Mesodermal cell (in vitro differentiated cells): Measurements from ENCODE around the gene METTL25B.

Experiments used
- H3K27ac ChIP-seq: 2 replicates; pipeline ENCODE4 v1.7.0; 2013; ENCODE audit warnings: mild to moderate bottlenecking, low read depth, low read length, moderate library complexity; ENCODE audit not compliant: severe bottlenecking
- H3K36me3 ChIP-seq: 2 replicates; pipeline ENCODE4 v1.7.1; 2013; ENCODE audit warnings: mild to moderate bottlenecking, low read length, moderate library complexity; ENCODE audit not compliant: control insufficient read depth, insufficient read depth
- H3K4me1 ChIP-seq: one replicate; pipeline ENCODE4 v1.7.1; 2013; ENCODE audit warnings: mild to moderate bottlenecking, low read length; ENCODE audit not compliant: insufficient read depth, control insufficient read depth, poor library complexity, severe bottlenecking
- H3K4me3 ChIP-seq: 2 replicates; pipeline ENCODE4 v1.7.0; 2013; ENCODE audit warnings: low read length, control low read depth, mild to moderate bottlenecking; ENCODE audit not compliant: insufficient read depth, poor library complexity, severe bottlenecking; ENCODE audit errors: extremely low read depth
- H3K9me3 ChIP-seq: 2 replicates; pipeline ENCODE4 v1.7.1; 2013; ENCODE audit warnings: mild to moderate bottlenecking, low read length, moderate library complexity; ENCODE audit not compliant: control insufficient read depth
- WGBS, 2 experiments: methylation state at CpG; one replicate each; pipeline ENCODE4 v1.1.5; 2013; ENCODE audit warnings: missing lambda C conversion rate in 2 of 2; ENCODE audit not compliant: insufficient coverage in 2 of 2; 5-methylcytosine and 5-hydroxymethylcytosine counted together

Gene METTL25B

DNA sequence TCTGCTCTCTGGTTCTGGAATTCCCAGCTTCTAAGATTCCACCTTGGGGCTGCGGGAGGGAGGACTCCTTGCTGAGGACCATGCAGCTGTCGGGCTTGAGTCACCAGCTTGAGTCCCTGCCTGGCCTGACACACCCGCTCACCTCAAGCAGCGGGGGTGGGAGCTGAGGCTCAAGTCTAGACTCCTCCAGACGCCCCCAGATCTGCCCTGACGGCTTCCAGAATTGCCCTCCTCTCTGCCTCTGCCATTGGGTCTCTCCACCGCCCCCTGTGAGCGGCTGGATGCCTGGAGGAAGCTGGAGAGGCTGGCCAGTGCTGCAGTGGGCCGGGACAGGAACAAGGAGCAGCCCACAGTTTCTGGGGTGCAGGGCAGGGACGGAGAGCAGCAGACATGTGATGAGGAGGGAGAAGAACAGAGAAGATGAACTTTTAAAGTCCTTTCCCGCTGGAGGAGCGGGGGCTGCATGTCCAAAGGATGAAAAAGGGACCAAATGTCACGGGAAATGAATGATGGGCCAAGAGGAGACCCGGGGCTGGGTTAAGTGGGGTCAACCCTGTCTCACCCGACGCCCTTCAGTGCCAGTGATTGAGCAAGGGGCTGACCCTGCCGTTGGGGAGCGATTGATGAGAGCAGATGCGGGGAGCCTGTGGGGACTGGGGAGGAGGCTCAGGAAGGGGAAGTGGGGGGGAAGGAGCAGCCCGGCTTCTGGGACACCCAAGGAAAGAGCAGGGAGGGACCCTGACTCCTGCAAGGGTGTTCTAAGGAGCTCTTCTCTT, 36.4 kb upstream of the METTL25B start:
- Histone ChIP-seq H3K27ac (peak overlapping the region; percentile 76), H3K36me3 (no peaks in the 10 kb centered on the region), H3K9me3 (no peaks in the 10 kb centered on the region), H3K4me1 (peaks cover 46% of the 10 kb centered on the region), H3K4me3 (no peak overlapping the region)
- 16 to 22% methylated on average over 15 to 16 of the region's 20 CpGs for WGBS, 2 experiments

DNA sequence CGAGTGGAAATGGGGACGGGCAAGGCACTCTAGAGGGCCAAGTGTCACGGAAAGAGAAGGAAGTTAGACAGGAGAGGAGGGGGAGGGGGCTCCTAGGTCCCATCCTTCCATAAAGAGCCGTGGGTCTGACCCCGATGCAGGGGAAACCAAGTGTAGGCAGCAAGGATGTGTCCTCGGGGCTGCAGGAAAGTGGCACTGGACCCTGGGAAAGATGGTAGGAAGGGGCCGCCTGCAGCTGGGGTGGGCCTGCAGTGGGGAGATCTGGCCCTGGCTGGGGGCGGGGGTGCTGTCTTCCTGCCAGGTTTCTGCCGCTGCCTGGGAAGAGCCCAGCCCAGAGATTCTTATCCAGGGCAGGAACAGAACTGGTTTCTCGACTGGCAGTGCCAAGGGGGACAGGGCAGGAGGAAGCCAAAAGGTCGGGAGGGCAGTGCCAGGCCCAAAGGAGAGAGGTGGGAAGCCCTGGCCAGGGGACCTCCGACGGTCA, 35.8 kb upstream of the METTL25B start:
- Histone ChIP-seq H3K9me3 (no peaks in the 10 kb centered on the region), H3K36me3 (no peaks in the 10 kb centered on the region), H3K4me1 (peaks cover 46% of the 10 kb centered on the region), H3K27ac (peak overlapping the region; percentile 76), H3K4me3 (no peak overlapping the region)
- WGBS, 2 experiments, result 9 to 10% methylated on average over 11 to 12 of the region's 13 CpGs

DNA sequence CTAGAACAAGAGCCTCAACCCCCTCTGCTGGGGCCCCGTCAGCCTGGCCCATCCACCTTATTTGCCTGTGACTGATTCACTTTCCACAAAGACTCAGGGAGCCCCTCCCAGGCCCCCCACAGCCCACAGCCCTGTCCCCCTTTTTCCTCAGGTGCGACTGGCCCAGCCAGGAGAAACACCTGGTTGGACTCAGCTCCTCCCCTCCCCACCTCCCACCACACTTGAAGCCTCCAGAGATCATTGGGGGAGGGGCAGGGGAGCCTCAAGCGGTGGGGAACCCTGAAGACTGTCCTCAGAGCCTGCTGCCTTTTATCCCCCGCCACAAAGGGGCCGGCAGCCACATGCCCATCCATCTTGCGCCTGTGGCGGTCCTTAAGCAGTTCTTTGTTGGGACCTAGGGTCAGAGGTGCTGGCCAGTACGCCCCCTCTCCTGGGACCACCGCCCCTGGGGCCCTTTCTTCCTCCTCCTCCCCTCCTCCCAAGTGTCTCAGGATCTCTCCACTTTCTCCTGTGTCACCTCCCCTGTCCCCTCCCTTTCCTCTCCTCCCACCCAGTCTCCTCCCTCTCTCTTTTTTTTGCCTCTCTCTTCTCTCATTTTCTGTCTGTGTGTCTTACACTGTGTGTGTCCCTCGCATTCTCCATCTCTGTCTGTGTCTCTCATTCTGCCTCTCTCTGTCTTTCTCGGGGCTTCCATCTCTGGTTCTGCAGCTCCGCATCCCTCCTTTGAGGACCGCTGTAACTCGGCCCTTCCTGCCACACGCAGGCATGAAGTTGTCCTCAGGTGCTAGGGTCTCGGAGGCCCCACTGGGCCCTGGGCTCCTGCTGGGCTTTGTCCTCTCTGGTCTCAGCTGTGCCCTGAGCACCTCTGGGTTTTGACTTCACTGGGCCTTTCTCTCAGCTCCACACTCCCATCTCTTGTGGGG, 35.1 kb upstream of the METTL25B start:
- Histone ChIP-seq H3K9me3 (no peaks in the 10 kb centered on the region), H3K36me3 (peaks cover 6% of the 10 kb centered on the region), H3K4me1 (peaks cover 46% of the 10 kb centered on the region), H3K27ac (peak overlapping the region; percentile 76), H3K4me3 (no peak overlapping the region)
- 11 to 12% methylated on average over 14 to 16 of the region's 16 CpGs for WGBS, 2 experiments

DNA sequence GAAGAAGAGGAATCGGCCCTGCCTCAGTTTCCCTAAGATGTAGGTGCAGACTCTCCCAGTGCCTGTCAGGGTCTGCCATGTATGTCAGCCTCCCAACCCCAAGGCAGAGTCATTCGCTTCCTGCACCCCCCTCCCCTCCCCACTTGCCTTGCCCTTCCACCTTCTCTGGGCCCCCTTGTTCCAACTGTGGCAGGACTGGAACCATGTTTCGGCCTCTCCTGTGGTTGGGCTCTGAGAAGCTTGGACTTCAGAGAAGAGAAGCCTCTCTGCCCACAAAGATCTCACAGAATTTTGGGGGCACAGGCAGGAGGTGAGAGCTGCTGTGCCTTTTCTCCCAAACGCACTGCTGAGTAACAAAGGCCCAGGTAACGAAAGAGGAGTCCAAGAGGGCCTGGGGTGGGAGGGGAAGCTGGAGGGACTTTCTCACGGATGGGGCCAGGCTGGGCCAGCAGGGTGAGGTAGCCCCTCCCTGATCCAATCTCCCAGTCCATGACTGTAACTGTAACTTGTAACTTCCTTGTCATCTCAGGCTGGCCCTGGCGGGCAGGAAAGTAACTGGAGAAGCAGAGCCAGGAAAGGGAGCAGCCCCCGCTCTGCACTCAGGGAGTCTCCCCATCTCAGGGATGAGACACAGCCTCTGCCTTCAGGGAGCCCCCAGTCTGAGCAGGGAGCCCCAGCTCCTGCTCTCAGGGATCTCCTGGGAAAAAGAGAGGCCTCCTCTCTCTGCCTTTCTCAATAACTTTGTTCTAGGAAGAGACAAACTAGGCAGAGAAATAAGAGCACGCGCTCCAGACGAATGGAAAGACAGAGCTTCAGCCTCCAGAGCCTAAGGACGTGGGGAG, 34.2 kb upstream of the METTL25B start:
- 46 to 49% methylated on average over 8 to 11 of the region's 12 CpGs for WGBS, 2 experiments
- Histone ChIP-seq H3K9me3 (no peaks in the 10 kb centered on the region), H3K36me3 (peaks cover 14% of the 10 kb centered on the region), H3K4me1 (peaks cover 46% of the 10 kb centered on the region), H3K27ac (peak overlapping the region; percentile 76), H3K4me3 (no peak overlapping the region)

DNA sequence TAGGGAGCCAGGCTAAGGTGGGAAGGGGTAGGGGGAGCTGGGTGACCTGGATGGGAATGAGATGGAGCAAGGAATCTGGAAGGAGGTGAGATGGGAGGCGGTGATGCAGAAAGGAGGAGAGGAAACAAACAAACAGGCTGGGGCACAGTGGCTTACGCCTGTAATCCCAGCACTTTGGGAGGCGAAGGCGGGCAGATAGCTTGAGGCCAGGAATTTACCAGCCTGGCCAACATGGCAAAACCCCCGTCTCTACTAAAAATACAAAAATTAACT, 33.6 kb upstream of the METTL25B start:
- H3K4me1 ChIP-seq, result peaks cover 46% of the 10 kb centered on the region
- H3K27ac ChIP-seq, result peak overlapping the region; percentile 76
- H3K4me3 ChIP-seq, result no peak overlapping the region
- 66 to 73% methylated on average over 4 to 5 of the region's 5 CpGs for WGBS, 2 experiments
- peaks cover 20% of the 10 kb centered on the region for H3K36me3 ChIP-seq
- no peaks in the 10 kb centered on the region for H3K9me3 ChIP-seq

DNA sequence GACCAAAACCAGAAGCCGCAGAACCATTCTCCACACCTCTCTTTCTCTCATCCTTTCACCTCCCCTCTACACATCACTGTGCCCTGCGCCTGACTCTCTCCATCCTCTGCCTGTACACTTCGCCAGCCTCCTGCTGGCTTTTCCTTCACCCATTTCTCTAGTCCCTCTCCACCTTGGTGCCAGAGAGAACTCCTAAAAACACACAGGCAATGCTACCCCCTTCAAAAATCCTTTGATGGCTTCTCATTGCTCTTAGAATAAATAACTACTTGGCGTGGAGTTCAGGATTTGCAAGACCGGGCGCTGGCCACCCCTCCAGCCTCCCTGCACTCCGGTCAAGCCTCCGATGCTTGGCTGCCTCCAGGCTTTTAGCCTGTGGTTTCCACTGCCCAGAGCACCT, 31.5 kb upstream of the METTL25B start:
- WGBS, 2 experiments, result 95 to 100% methylated on average over 8 of the region's 8 CpGs
- H3K9me3 ChIP-seq, result no peaks in the 10 kb centered on the region

DNA sequence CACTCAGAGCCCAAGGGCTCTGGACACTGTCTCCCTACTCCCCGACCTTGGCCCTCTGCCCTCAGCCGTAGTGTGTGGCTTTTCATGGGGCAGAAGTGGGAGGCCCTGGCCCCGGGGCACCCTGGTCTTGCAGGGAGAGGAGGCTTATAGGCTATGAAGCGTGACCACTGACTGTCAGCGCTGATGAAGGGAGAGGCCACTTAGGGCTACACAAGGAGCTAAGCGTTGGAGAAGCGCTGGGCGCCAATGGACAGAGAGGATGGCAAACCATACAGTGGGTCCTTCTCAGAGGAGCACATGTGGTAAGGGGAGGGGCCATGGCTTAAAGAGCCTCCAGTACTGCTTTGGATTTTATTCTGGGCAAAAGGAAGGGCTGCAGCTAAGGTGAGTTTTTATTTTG, 30.8 kb upstream of the METTL25B start:
- H3K4me1 ChIP-seq, result peaks cover 35% of the 10 kb centered on the region
- H3K36me3 ChIP-seq, result peaks cover 36% of the 10 kb centered on the region
- no peaks in the 10 kb centered on the region for H3K9me3 ChIP-seq
- no peak overlapping the region for H3K4me3 ChIP-seq
- no peak overlapping the region for H3K27ac ChIP-seq
- 89 to 98% methylated on average over 5 to 8 of the region's 8 CpGs for WGBS, 2 experiments

More for the DNA sequence above, 31.5 kb upstream of the METTL25B start:
- Histone ChIP-seq H3K36me3 (peaks cover 36% of the 10 kb centered on the region), H3K4me3 (no peak overlapping the region), H3K4me1 (peaks cover 40% of the 10 kb centered on the region), H3K27ac (peak overlapping the region; percentile 33)

DNA sequence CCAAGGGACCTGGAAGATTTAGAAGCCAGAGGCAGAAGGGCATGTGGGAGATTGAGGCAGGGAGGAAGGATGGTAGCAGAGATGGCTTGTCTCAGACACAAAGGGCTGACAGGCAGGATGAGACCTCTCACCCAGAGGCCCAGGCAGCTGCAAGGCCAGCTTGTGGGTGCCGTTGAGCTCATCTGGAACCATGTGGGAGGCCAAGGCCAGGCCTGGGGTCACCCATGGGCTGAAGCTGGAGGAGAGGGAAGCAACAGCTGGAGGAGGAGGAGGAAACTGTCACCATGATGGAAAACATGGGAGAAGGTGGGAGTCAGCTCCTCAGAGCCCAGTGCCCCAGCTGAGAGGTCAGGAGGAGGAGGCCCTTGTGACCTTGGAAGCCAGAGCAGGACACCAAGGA, 29.3 kb upstream of the METTL25B start:
- peaks cover 24% of the 10 kb centered on the region for H3K4me1 ChIP-seq
- no peak overlapping the region for H3K27ac ChIP-seq
- no peak overlapping the region for H3K4me3 ChIP-seq
- peaks cover 44% of the 10 kb centered on the region for H3K36me3 ChIP-seq
- 91 to 100% methylated on average over 1 of the region's 1 CpG for WGBS, 2 experiments
- H3K9me3 ChIP-seq, result no peaks in the 10 kb centered on the region

DNA sequence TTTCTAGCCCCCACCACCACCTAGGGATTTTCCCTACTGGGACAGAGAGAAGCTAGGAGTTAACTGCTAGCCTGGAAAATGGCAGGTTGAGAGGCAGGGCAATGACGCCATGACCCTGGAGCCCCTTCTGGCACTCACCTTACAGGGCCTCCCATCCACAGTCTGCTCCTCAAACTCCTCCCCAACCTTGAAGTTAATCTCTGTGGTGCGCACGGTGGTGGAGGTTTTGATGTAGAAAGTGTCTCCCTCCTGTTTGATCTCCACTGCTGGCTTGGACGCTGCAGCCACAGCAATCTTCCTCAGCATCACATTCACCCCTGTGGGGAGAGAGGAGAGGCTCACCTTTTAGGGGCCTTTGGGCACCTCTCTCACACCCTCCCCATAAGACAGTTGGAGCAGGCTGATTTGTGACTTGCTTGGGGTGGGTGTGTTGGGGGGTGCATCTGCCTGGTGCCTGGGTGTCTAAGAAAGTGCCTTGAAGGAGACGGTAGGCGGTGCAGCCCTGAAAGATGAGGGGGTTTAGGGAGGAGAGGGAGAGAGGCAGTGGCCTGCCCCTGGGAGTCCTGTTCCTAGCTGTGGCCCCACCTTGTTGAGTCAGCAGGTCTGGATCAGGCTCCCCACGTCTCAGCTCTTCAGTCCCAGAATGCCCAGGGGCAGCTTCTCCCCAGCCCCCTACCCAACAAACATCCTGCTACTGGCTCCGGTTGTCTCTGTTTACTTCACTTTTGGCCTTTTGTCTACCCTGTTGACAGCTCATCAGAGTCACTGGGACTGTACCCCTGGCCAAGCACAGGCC, 27.3 kb upstream of the METTL25B start:
- Histone ChIP-seq H3K4me3 (no peak overlapping the region), H3K27ac (peak overlapping the region; percentile 46), H3K9me3 (no peaks in the 10 kb centered on the region), H3K36me3 (peaks cover 44% of the 10 kb centered on the region), H3K4me1 (peaks cover 25% of the 10 kb centered on the region)
- 39 to 71% methylated on average over 2 to 3 of the region's 8 CpGs for WGBS, 2 experiments

DNA sequence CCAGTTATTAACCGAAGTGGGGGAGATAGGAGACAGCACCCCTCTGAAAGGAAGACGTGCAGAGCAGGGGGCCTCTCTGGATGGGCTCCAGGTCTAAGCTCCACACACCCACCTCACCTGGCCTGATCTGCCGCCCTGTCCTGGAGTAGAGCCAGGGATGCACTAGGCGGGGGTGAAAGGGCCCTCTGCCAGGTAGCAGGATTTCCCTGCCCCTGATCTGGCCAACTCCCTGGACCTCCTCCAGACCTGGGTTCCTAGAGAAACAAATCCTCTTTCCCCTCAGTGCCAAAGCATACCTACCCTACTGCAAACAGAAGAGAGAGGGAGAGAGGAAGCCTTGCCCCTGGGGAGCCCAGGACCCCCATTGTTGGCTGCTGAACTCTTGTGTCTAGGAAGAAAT, 24.9 kb upstream of the METTL25B start:
- H3K36me3 ChIP-seq, result peaks cover 37% of the 10 kb centered on the region
- no peaks in the 10 kb centered on the region for H3K9me3 ChIP-seq
- H3K27ac ChIP-seq, result no peak overlapping the region
- H3K4me3 ChIP-seq, result peak overlapping the region; percentile 65
- 80 to 100% methylated on average over 1 to 3 of the region's 4 CpGs for WGBS, 2 experiments
- H3K4me1 ChIP-seq, result peaks cover 39% of the 10 kb centered on the region
